Testis (tissue), 2 donors: Measurements from ENCODE around the gene TNNC2.

Source experiments
- CTCF ChIP-seq, 3 experiments: fragments of 450-650 bp in 2 of 3; fragments of 200-600 bp in 1 of 3; sonication (generic) in 1 of 3; IDR thresholded peaks; one replicate each; pipeline ENCODE4 v1.5.1; 2016 to 2019; ENCODE audit warnings: antibody characterized with exemption in 3 of 3, mild to moderate bottlenecking in 2 of 3, moderate library complexity in 1 of 3
- POLR2A ChIP-seq: fragments of 450-650 bp; IDR thresholded peaks from one replicate; pipeline ENCODE4 v1.6.1; 2017; ENCODE audit warnings: antibody characterized with exemption, mild to moderate bottlenecking, moderate library complexity

- no peak for TF ChIP-seq POLR2A
- no peak for TF ChIP-seq CTCF (IDR thresholded peaks at IDR 0.05)
These were observed 9.5 kb downstream of the TNNC2 start for GRCh38 chr20:45817376-45818194.
